ENCODE measurements around the gene LACTB.
A peak's percentile ranks its signal among the peaks of the same experiment; 100 is the strongest.

LACTB gene, protein sequence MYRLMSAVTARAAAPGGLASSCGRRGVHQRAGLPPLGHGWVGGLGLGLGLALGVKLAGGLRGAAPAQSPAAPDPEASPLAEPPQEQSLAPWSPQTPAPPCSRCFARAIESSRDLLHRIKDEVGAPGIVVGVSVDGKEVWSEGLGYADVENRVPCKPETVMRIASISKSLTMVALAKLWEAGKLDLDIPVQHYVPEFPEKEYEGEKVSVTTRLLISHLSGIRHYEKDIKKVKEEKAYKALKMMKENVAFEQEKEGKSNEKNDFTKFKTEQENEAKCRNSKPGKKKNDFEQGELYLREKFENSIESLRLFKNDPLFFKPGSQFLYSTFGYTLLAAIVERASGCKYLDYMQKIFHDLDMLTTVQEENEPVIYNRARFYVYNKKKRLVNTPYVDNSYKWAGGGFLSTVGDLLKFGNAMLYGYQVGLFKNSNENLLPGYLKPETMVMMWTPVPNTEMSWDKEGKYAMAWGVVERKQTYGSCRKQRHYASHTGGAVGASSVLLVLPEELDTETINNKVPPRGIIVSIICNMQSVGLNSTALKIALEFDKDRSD

DNA sequence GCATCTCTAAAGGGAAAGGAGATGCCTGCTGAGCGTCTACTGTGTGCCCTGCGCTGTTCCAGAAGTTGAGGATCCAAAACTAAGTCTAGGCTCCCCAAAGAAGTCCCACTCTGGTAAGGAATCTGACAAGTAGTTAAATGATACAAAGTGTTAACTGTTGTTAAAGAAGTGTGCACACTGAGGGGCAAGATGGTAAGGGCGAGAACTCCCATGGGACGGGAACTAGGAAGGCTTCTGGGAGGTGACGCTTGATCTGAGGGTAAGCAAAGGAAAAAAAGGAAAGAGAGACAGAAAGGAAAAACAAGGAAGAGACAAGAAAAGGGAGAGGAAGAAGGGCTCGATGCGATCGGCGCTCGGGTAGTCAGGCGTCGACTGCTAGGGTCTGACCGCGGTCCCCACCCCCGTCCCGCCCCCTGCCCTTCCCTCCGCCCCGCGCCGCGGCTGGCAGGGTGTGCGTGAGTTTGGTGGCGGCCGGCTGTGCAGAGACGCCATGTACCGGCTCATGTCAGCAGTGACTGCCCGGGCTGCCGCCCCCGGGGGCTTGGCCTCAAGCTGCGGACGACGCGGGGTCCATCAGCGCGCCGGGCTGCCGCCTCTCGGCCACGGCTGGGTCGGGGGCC, at the start of gene LACTB:
LACTB (plus strand) TSS at position 480 of the 620 bp plus-strand sequence; CDS start at position 491, 11 bp downstream.
- Mint-ChIP-seq H3K27me3 (no peaks in the 10 kb centered on the region), H3K27ac (peak within 1 kb of the TSS; percentile 83), H3K4me1 (ENCODE audit: low read depth) (peaks cover 13% of the 10 kb centered on the region), H3K9me3 (ENCODE audit: low read depth) (peaks cover 10% of the 10 kb centered on the region), H3K4me3 (peak within 1 kb of the TSS; percentile 96), H3K36me3 (peaks cover 5% of the 10 kb centered on the region)

DNA sequence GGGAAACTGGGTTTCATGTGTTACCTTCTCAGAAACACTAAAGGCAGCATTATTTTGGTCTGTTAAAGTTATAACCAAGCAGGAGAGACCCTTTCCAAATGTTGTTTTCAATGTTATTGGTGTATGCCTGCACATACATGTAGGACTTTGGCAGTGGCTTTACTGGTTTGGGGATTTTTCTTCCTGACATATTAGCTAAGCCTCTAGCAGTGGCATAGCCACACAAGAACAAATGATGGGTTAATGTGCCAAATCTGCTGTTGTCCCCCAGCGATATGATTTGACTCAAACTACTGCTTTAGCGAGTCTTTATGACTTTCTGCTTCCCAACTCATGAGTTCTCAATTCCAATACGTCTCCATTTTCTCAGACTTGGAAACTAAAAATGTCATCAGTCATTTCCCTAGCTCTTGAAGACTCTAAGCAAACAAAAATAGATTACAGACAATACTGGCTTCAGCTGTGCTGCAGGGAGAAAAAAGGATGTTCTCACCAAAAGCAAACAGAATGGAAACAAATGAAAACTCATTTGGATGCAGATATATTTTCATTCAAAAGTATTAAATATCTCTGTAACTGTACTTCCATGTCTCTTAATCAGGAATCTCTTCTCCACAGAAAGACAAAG, 49.5 kb upstream of the LACTB start:
- Mint-ChIP-seq H3K27ac (no peak overlapping the region), H3K9me3 (ENCODE audit: low read depth) (no peaks in the 10 kb centered on the region), H3K27me3 (no peaks in the 10 kb centered on the region), H3K4me3 (no peak overlapping the region), H3K4me1 (ENCODE audit: low read depth) (no peaks in the 10 kb centered on the region), H3K36me3 (peaks cover 3% of the 10 kb centered on the region)

DNA sequence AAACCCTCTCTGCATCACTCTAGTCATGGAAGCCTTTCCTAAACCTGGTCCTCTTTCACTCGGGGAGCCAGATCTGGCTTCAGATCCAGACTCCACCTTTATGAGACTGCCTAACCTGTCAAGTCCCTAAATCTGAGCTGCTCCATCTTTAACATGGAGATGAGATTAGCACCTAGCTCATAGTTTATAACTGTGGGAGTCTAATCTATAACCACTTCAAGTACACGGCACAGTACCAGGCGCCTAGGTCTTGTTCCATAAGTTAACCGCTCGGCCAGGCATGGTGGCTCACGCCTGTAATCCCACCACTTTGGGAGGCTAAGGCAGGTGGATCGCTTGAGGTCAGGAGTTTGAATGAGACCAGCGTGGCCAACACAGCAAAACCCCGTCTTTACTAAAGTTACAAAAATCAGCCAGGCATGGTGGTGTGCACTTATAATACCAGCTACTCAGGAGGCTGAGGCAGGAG, 48.8 kb upstream of the LACTB start:
- H3K4me3 Mint-ChIP-seq, result no peak overlapping the region
- no peaks in the 10 kb centered on the region for H3K9me3 Mint-ChIP-seq (ENCODE audit: low read depth)
- no peak overlapping the region for H3K27ac Mint-ChIP-seq
- H3K36me3 Mint-ChIP-seq, result no peaks in the 10 kb centered on the region
- no peaks in the 10 kb centered on the region for H3K27me3 Mint-ChIP-seq
- no peaks in the 10 kb centered on the region for H3K4me1 Mint-ChIP-seq (ENCODE audit: low read depth)

DNA sequence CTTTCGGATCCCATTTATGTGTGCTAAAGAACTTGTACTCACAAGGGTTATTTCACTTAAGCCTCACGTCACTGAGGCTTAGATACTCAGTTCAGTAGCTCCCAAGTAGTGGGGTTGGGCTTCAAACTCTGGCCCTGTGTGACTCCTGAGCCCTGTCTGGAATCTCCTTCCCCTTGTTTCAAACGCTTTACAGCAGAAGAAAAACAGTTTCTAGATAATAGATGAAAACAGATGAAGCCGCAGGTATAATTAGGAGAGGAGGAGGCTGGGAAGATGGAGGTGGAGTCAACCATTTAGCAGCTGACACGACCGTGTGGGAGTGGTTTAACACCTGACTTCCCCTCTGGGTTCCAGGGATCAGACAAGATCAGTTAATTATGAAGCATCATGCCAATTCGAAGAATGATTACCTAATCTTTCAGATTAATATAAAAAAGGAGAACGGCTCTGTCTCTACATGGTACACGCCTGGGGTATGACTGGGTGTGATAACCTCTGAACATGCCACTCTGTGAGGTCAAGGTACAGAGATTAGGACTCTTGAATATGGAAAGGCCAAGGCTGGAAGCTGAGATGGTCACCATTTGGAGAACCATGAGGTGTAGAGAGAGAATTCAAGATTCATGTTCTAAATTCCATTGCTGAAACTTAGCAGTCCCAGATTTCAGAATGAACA, 48.0 kb upstream of the LACTB start:
- Mint-ChIP-seq H3K4me1 (ENCODE audit: low read depth) (no peaks in the 10 kb centered on the region), H3K36me3 (no peaks in the 10 kb centered on the region), H3K9me3 (ENCODE audit: low read depth) (no peaks in the 10 kb centered on the region), H3K27ac (no peak overlapping the region), H3K27me3 (peaks cover under 1% of the 10 kb centered on the region), H3K4me3 (no peak overlapping the region)

DNA sequence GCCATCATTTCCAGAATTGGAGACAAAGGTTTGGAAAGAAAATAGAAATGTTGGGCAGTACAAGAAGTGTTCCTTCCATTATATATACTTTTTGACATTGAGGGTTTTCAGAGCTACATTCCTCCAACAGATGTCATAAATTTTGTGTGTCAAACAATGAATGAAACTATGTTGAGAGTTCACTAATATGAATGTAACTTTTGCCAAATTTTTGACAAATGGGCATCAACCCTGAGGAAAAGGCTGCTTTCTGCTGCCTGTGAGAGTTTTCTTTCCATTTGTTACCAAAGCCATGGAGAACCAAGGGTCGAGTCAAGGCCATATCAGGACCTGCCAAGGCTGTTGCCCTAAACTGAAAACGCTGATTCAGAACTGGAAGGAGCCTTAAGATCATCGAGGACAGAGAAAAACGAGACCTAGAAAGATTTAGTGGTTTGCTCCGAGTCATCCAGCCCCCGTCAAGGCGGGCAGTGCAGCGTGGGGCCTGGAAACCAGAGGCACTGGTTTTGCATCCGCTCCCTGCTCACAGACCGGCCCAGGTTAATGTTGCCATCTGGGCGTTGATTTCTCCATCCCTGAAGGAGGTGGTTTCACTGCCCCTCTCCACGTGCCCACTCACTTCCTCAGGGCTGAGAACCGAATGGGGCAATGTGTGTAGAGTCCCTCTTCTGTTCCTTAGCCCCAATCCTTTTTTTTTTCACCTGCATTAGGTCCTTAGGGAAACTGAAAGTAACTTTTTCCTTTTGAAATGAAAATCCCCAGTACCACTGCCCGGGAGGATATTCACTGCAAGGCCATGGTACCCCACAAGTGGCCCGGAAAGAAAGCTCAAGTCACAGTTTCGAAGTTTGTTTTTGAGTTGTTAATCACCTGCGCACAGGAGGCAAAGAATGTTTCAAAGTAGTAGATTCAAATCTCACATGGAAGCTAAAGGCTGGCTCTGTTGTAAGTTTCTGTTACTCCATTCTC, 46.4 kb upstream of the LACTB start:
- Mint-ChIP-seq H3K36me3 (no peaks in the 10 kb centered on the region), H3K4me1 (ENCODE audit: low read depth) (no peaks in the 10 kb centered on the region), H3K4me3 (no peak overlapping the region), H3K27me3 (peaks cover 7% of the 10 kb centered on the region), H3K27ac (no peak overlapping the region), H3K9me3 (ENCODE audit: low read depth) (no peaks in the 10 kb centered on the region)

DNA sequence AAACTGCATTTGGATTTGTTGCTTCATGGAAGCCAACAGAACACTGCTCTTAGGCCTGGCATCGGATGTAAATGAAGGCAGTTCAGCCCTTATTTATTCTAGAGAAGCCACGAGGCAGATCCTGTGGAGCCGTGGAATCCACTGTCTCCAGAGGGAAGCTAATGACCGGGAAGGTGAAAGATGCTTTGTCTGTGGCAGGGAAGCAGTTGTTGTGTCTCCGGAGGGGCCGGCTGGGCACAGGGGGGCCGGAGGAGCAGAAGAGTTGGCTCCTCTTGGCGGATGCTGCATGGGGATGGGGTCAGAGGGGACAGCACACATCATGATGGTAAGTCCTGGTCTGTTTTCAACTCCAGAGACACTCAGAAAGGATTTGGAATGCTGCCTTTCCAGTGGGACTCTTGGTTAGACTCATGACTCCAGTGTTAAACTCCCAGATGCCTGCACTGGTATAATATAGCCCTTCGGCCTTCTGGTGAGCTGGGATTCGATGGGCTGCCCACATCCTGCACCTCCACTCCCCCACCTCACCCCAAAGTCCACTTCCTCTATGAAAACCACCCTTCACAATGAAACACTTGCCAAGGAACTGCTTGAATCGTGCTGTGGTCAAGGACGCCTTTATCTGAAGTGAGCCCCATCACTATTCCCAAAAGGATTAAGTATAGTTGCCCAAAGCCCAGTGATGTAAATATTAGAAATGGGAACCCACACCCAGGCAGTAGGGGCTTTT, 45.5 kb upstream of the LACTB start:
- Mint-ChIP-seq H3K27ac (no peak overlapping the region), H3K4me1 (ENCODE audit: low read depth) (no peaks in the 10 kb centered on the region), H3K27me3 (peaks cover 7% of the 10 kb centered on the region), H3K9me3 (ENCODE audit: low read depth) (no peaks in the 10 kb centered on the region), H3K36me3 (no peaks in the 10 kb centered on the region), H3K4me3 (no peak overlapping the region)

DNA sequence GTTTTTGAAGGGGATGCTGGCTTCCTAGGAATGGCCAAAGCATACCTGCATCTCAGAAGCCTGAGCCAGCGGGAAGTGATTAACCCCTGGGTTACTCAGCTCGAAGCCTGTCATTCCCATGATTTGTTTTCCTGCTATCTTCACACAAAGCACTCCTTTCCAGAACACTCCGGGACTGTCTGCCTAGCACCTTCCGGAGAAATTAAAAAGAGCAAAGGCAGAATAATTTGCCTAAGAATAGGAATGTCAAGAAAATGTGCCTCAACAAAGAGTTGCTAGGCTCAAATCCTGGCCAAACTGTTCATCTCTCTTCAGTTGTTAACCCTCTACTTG, 45.0 kb upstream of the LACTB start:
- H3K4me1 Mint-ChIP-seq (ENCODE audit: low read depth), result no peaks in the 10 kb centered on the region
- H3K4me3 Mint-ChIP-seq, result no peak overlapping the region
- H3K9me3 Mint-ChIP-seq (ENCODE audit: low read depth), result no peaks in the 10 kb centered on the region
- H3K27me3 Mint-ChIP-seq, result peaks cover 7% of the 10 kb centered on the region
- H3K27ac Mint-ChIP-seq, result no peak overlapping the region
- no peaks in the 10 kb centered on the region for H3K36me3 Mint-ChIP-seq

DNA sequence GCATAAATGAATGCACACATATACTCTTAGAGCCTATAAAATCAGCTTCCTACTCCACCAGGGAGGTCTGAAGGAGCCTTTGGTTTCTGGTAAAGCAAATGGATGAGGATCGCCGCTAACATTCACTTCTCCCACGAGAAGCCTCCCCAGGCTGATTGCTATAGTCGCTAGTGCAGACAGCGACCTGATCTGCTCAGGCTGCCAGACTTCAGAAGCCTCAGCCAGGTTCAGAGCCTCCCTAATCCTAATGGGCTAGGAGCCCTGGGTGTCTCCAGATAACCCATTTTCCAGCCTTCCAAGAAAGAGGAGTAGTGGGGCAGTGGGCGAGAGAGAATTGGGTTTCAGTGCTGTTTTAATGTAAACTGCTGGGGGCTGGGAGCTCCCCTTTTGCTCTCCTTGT, 43.7 kb upstream of the LACTB start:
- no peaks in the 10 kb centered on the region for H3K4me1 Mint-ChIP-seq (ENCODE audit: low read depth)
- no peak overlapping the region for H3K27ac Mint-ChIP-seq

DNA sequence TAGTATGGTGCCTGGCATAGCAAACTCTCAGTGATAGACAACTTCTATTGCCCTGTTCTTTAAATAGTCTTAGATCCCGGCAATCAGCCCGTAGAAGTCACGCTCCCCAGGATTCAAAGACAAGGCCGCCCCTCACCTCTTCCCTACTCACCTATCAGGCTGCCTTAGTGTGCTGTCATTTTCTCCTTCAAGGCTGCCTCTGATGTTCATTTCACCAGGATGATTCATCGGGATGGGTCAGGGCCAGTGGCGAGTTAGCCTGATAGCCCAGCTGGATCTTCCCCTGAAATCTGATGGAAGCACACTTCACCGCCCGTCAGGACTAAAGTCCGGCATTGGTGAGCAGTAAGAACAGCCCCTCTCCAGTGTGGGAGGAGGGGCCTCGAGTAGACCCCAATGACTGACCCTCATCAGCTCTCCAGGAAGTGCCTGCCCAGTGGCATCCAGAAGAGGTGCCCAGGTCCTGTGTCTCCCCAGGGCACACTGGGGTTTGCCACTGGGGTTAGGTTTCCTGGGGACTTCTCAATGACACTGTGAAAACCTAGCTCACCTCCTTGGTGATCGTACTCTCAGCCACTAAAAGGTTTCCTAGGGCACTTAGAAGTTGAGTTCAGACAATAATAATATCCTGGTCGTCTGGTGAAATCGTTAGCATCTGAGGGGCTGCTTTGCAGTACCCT, 41.6 kb upstream of the LACTB start:
- H3K27ac Mint-ChIP-seq, result no peak overlapping the region
- no peaks in the 10 kb centered on the region for H3K36me3 Mint-ChIP-seq
- H3K27me3 Mint-ChIP-seq, result peaks cover 7% of the 10 kb centered on the region
- H3K4me1 Mint-ChIP-seq (ENCODE audit: low read depth), result no peaks in the 10 kb centered on the region
- no peaks in the 10 kb centered on the region for H3K9me3 Mint-ChIP-seq (ENCODE audit: low read depth)
- no peak overlapping the region for H3K4me3 Mint-ChIP-seq

More for the DNA sequence above, 43.7 kb upstream of the LACTB start:
- peaks cover 7% of the 10 kb centered on the region for H3K27me3 Mint-ChIP-seq
- no peak overlapping the region for H3K4me3 Mint-ChIP-seq
- H3K9me3 Mint-ChIP-seq (ENCODE audit: low read depth), result no peaks in the 10 kb centered on the region
- H3K36me3 Mint-ChIP-seq, result no peaks in the 10 kb centered on the region

DNA sequence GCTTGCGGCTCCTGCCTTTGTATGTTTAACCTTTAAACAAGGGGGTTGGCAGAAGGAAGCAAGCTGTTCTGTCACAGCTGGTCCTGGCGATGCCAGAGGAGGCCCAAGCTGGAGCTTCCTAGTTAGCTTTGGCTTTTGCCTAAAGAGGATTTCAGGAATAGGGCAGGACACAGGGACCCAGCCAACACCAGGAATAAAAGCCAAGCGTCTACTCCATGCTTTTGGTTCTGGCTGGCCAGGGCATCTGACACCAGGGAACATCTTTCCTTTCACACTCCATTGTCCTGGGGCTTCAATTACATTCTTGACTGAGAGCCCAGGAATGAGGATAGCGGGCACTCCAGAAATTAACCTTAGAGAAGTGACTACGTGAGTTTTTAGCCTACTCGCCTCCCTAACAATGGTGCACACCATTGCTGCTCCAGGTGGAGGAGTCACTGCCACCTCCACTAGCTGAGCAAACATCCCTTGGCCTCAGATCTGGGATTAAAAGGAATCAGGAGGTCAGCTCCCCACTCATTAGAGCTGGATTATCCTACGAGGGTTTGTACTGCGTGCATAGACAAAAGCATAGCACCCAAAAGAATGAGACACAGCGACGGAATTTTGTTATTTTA, 40.9 kb upstream of the LACTB start:
- H3K36me3 Mint-ChIP-seq, result no peaks in the 10 kb centered on the region
- peaks cover 7% of the 10 kb centered on the region for H3K27me3 Mint-ChIP-seq
- H3K4me3 Mint-ChIP-seq, result no peak overlapping the region
- no peak overlapping the region for H3K27ac Mint-ChIP-seq
- no peaks in the 10 kb centered on the region for H3K4me1 Mint-ChIP-seq (ENCODE audit: low read depth)
- no peaks in the 10 kb centered on the region for H3K9me3 Mint-ChIP-seq (ENCODE audit: low read depth)

DNA sequence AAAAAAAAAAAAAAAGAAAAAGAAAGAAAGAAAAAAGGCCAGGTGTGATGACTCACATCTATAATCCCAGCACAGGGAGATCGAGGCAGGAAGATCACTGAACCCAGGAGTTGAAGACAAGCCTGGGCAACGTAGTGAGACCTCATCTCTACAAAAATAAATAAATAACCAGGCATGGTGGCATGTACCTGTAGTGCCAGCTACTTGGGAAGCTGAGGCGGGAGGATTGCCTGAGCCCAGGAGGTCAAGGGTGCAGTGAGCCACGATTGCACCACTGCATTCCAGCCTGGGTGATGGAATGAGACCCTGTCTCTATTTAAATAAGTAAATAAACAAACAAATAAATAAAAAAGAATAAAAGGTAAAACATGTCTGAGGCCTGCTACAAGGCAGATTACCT, 39.3 kb upstream of the LACTB start:
- Mint-ChIP-seq H3K4me1 (ENCODE audit: low read depth) (no peaks in the 10 kb centered on the region), H3K9me3 (ENCODE audit: low read depth) (no peaks in the 10 kb centered on the region), H3K4me3 (no peak overlapping the region), H3K27ac (no peak overlapping the region), H3K27me3 (peaks cover 7% of the 10 kb centered on the region), H3K36me3 (no peaks in the 10 kb centered on the region)

DNA sequence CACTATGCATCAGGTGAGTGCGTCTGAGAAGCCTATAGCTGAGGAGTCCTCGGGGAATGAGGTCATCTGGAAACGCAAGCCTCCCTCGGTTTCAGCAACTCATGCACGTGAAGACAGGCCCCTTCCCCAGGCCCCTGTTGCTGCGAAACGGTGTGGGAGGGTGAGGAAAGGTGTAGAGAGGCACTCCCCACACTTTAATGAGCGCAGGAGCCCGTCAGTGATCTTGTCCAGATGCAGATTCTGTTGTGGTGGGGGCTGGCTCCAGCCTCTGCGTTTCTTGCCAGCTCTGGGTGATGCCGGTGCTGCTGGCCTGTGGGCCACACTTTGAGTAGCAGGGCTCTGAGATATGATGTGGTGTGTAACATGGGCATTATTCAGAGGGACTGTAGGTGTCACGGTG, 38.6 kb upstream of the LACTB start:
- H3K4me1 Mint-ChIP-seq (ENCODE audit: low read depth), result no peaks in the 10 kb centered on the region
- no peak overlapping the region for H3K27ac Mint-ChIP-seq
- no peak overlapping the region for H3K4me3 Mint-ChIP-seq
- H3K9me3 Mint-ChIP-seq (ENCODE audit: low read depth), result no peaks in the 10 kb centered on the region
- no peaks in the 10 kb centered on the region for H3K36me3 Mint-ChIP-seq
- H3K27me3 Mint-ChIP-seq, result peaks cover 7% of the 10 kb centered on the region

DNA sequence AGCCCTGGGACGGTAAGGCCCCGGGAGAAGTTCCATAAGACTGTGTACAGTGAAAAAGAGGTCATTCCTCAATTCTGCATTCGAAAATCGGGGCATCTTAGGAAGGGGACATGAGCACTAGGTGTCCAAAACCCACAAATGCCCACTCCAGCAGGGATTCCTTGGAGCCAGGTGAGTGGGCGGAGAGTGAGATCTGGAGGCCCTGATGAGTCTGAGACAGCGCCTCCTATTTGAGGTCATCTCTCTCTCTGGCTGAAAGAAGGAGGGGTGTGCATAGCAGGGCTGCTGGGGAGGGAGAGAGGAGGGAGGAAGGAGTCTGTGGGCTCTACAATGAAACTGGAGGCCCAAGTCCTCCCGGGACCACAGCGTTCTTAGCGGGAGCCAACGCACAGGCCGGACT, 38.1 kb upstream of the LACTB start:
- peaks cover 7% of the 10 kb centered on the region for H3K27me3 Mint-ChIP-seq
- H3K36me3 Mint-ChIP-seq, result no peaks in the 10 kb centered on the region
- no peaks in the 10 kb centered on the region for H3K9me3 Mint-ChIP-seq (ENCODE audit: low read depth)
- H3K27ac Mint-ChIP-seq, result no peak overlapping the region
- no peak overlapping the region for H3K4me3 Mint-ChIP-seq
- no peaks in the 10 kb centered on the region for H3K4me1 Mint-ChIP-seq (ENCODE audit: low read depth)

Measured in activated naive CD8-positive, alpha-beta T cell (primary cell).